Measurements from ENCODE around the gene COL18A1. TPM values are rescaled to one million over a fixed set of nuclear protein-coding genes. Genes with fewer than 3 reads are reported as not detected.

Gene COL18A1
- total and polyA plus RNA-seq, 2 of the 8 experiments (the other 6 are each of a cell fraction or from before 2014, with no cell fraction given): 145 to 201 TPM

- Histone ChIP-seq H2BK20ac (ENCODE audit: low read length) (no peak overlapping the region), H3K23ac (ENCODE audit: insufficient read length) (no peak overlapping the region), H2AK5ac (ENCODE audit: low read depth, low read length) (no peak overlapping the region), H2BK120ac (replicated peaks; ENCODE audit: low read depth, low read length) (no peak overlapping the region), H4K20me1 (replicated peaks in 1 of 2; ENCODE audit: control insufficient read depth in 1 of 2, insufficient read depth in 2 of 2, low read length in 2 of 2) (peaks cover 9 to 41% of the 10 kb centered on the region in 2 experiments), H2BK5ac (ENCODE audit: low read depth, low read length) (no peak overlapping the region), H3K27ac (ENCODE audit: low read depth, low read length) (no peak overlapping the region), H4K8ac (ENCODE audit: extremely low read depth, insufficient read depth, low read length) (no peak overlapping the region), H3K56ac (replicated peaks; ENCODE audit: insufficient read length, low read depth, low read length) (no peak overlapping the region), H3K18ac (ENCODE audit: extremely low read depth, low read length) (no peak overlapping the region), H2BK15ac (ENCODE audit: low read length) (no peak overlapping the region), H3K36me3 (ENCODE audit: control insufficient read depth in 2 of 4, insufficient read depth in 4 of 4, low read length in 3 of 4) (peaks cover 0 to 7% (median 1%) of the 10 kb centered on the region in 4 experiments; a peak in 4 of 8 replicates), H3K27me3 (replicated peaks in 1 of 4; ENCODE audit: control insufficient read depth in 3 of 4, extremely low read depth in 1 of 4, insufficient read depth in 3 of 4, low read length in 3 of 4) (no peaks in the 10 kb centered on the region), H3K4ac (replicated peaks; ENCODE audit: insufficient read length, low read depth, low read length) (no peak overlapping the region), H4K5ac (ENCODE audit: insufficient read length, low read depth, low read length) (no peak overlapping the region), H3K9ac (replicated peaks in 1 of 4; ENCODE audit: extremely low read depth in 1 of 4, low read depth in 3 of 4, low read length in 3 of 4) (no peak overlapping the region), H3K4me1 (replicated peaks in 1 of 4; ENCODE audit: control insufficient read depth in 3 of 4, insufficient read depth in 4 of 4, low read length in 3 of 4) (peaks cover 0 to 15% (median 7%) of the 10 kb centered on the region in 4 experiments; a peak in 6 of 7 replicates), H3K4me2 (ENCODE audit: insufficient read depth in 1 of 2, low read depth in 2 of 2, low read length in 2 of 2) (no peak overlapping the region), H2AFZ (ENCODE audit: low read length) (no peak overlapping the region), H3K79me2 (ENCODE audit: control insufficient read depth in 1 of 2, insufficient read depth in 2 of 2, low read length in 2 of 2) (peaks cover 0 to 88% of the 10 kb centered on the region in 2 experiments; a peak in 3 of 4 replicates), H3K9me3 (ENCODE audit: insufficient read depth in 2 of 2, low read depth in 1 of 2, low read length in 1 of 2) (peaks cover 0 to 8% of the 10 kb centered on the region in 2 experiments; a peak in 1 of 4 replicates), H3K79me1 (ENCODE audit: low read depth, low read length) (peaks cover 28% of the 10 kb centered on the region), H3K14ac (ENCODE audit: insufficient read length) (no peak overlapping the region), H2BK12ac (ENCODE audit: low read depth, low read length) (peak overlapping the region; percentile 52; the same call in 1 of the 2 replicates), H4K91ac (replicated peaks; ENCODE audit: insufficient read length, low read length) (no peak overlapping the region), H3K23me2 (ENCODE audit: low read depth, low read length) (peaks cover 11% of the 10 kb centered on the region), H3K4me3 (ENCODE audit: extremely low read depth in 1 of 4, insufficient read depth in 2 of 4, low read depth in 3 of 4, low read length in 4 of 4) (no peak overlapping the region)
- DNase-seq (ENCODE audit: low read depth in 1 of 2, low spot score in 2 of 2) (no peak), FAIRE-seq (no peak)
- POLR2A ChIA-PET (ENCODE audit: partially characterized antibody): interaction anchor here (1.0 kb wide), 1 partner anchor 28 kb away, joined by 3 read pairs; no protein-coding TSS in a partner anchor
- 89% methylated on average over 23 of the region's 26 CpGs; no CpG with 5 or more reads in 1 of the 2 experiments for WGBS, 2 experiments (ENCODE audit: extremely low coverage in 1 of 2, insufficient coverage in 1 of 2, insufficient read length in 1 of 2, insufficient replicate concordance in 2 of 2, low coverage in 1 of 2, low lambda C conversion rate in 2 of 2, missing lambda C conversion rate in 1 of 2)
- CTCF ChIA-PET (ENCODE audit: partially characterized antibody): interaction anchor here (0.9 to 4.0 kb wide), 4 partner anchors 15 to 146 kb away, joined by 3 to 52 read pairs (median 4); no protein-coding TSS in a partner anchor
- no peak for TF ChIP-seq SP1 (IDR thresholded peaks at IDR 0.05; ENCODE audit: low read depth, low read length)
- TF ChIP-seq POU5F1 (IDR thresholded peaks at IDR 0.05; ENCODE audit: low read depth, low read length): no peak
- no peak for TF ChIP-seq TAF1 (IDR thresholded peaks at IDR 0.05; ENCODE audit: low read depth, low read length)
- no peak for TF ChIP-seq ASH2L (IDR thresholded peaks at IDR 0.05; ENCODE audit: low read length)
- no peak for TF ChIP-seq POLR2A (IDR thresholded peaks at IDR 0.05; ENCODE audit: control extremely low read depth in 1 of 2, low read depth in 2 of 2, low read length in 2 of 2)
- no peak for TF ChIP-seq FOSL1 (IDR thresholded peaks at IDR 0.05; ENCODE audit: insufficient read depth, low read depth, low read length)
- TF ChIP-seq TEAD4 (IDR thresholded peaks at IDR 0.05; ENCODE audit: low read depth, low read length): no peak
- TF ChIP-seq NRF1 (IDR thresholded peaks at IDR 0.05; ENCODE audit: low read depth, low read length): no peak
- TF ChIP-seq TAF7 (optimal IDR thresholded peaks at IDR 0.05; ENCODE audit: borderline replicate concordance, low read depth, low read length): no peak
- no peak for TF ChIP-seq RAD21 (IDR thresholded peaks at IDR 0.05 in 1 of 2, conservative IDR thresholded peaks at IDR 0.05 in 1 of 2; ENCODE audit: low read depth in 2 of 2, low read length in 2 of 2)
- TF ChIP-seq CBX8 (IDR thresholded peaks at IDR 0.05; ENCODE audit: borderline replicate concordance, low read depth, low read length): no peak
- no peak for TF ChIP-seq KDM4A (IDR thresholded peaks at IDR 0.05; ENCODE audit: low read depth, low read length, severe bottlenecking)
Observed at GRCh38 chr21:45438391-45439145, 33.6 kb downstream of the COL18A1 start.

All from H1 (cell line).